ENCODE data around the gene ADAMTS6. TPM values are rescaled to one million over a fixed set of nuclear protein-coding genes. Genes with fewer than 3 reads are reported as not detected.

The ADAMTS6 gene
- polyA plus RNA-seq, 3 donors, result 0.01 TPM; not detected in 2

DNA sequence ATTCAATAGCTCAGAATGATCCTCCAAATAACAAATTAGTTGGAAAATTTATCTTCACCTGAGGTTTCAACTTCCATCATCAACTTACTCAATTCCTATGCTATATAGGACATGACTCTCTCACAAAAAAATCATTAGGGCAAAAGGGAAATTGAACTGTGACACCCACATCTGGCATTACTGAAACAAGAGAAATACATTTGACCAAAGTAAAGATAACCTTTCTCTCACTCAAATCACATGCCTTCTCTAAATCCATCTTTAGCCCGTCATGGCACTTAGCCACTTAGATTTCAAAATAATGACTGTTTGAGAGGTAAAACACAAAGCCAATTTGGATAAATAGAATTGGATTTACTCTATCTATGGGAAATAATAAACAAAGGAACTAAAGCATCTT is 126.4 kb downstream of the ADAMTS6 start:
- no peak overlapping the region for H3K27ac ChIP-seq (ENCODE audit: low read depth in 1 of 2, low read length in 2 of 2)
- peaks cover 0 to 3% (median 2%) of the 10 kb centered on the region in 3 donors for H3K27me3 Mint-ChIP-seq (ENCODE audit: low read depth in 3 of 3)
- no peaks in the 10 kb centered on the region for H3K27me3 ChIP-seq (ENCODE audit: control insufficient read depth in 2 of 2, insufficient read depth in 2 of 2, low read length in 2 of 2)
- H3K9ac ChIP-seq (ENCODE audit: insufficient read depth, low read length, poor library complexity, severe bottlenecking), result no peak overlapping the region
- intact Hi-C loops (cut with micrococcal nuclease), result no loop called here
- H4K20me1 ChIP-seq (ENCODE audit: insufficient read depth, low read length), result no peaks in the 10 kb centered on the region
- no peaks in the 10 kb centered on the region for H3K9me3 ChIP-seq (replicated peaks in 1 of 2; ENCODE audit: control insufficient read depth in 1 of 2, insufficient read depth in 1 of 2, low read length in 2 of 2)
- DNase-seq, result no peak
- no peaks in the 10 kb centered on the region for H3K4me1 ChIP-seq (ENCODE audit: control insufficient read depth in 1 of 2, insufficient read depth in 2 of 2, low read length in 2 of 2)
- no CpG with 5 or more reads among the region's 1 CpG for WGBS (ENCODE audit: insufficient coverage)
- H2AFZ ChIP-seq (ENCODE audit: insufficient read depth, low read depth, low read length, poor library complexity, severe bottlenecking), result no peak overlapping the region
- no peak overlapping the region for H3K4me3 Mint-ChIP-seq
- no peak overlapping the region for H3K4me3 ChIP-seq (replicated peaks in 1 of 3; ENCODE audit: low read depth in 2 of 3, low read length in 3 of 3)
- no peak overlapping the region for H3K4me2 ChIP-seq (replicated peaks; ENCODE audit: extremely low read depth, low read length, poor library complexity, severe bottlenecking)
- H3K36me3 ChIP-seq (replicated peaks in 1 of 2; ENCODE audit: control insufficient read depth in 1 of 2, insufficient read depth in 2 of 2, low read length in 2 of 2), result no peaks in the 10 kb centered on the region
- H3K79me2 ChIP-seq (ENCODE audit: insufficient read depth, low read length), result no peaks in the 10 kb centered on the region
- H3K36me3 Mint-ChIP-seq, result no peaks in the 10 kb centered on the region
- H3K4me1 Mint-ChIP-seq, result no peaks in the 10 kb centered on the region
- TF ChIP-seq, protein P1, sequence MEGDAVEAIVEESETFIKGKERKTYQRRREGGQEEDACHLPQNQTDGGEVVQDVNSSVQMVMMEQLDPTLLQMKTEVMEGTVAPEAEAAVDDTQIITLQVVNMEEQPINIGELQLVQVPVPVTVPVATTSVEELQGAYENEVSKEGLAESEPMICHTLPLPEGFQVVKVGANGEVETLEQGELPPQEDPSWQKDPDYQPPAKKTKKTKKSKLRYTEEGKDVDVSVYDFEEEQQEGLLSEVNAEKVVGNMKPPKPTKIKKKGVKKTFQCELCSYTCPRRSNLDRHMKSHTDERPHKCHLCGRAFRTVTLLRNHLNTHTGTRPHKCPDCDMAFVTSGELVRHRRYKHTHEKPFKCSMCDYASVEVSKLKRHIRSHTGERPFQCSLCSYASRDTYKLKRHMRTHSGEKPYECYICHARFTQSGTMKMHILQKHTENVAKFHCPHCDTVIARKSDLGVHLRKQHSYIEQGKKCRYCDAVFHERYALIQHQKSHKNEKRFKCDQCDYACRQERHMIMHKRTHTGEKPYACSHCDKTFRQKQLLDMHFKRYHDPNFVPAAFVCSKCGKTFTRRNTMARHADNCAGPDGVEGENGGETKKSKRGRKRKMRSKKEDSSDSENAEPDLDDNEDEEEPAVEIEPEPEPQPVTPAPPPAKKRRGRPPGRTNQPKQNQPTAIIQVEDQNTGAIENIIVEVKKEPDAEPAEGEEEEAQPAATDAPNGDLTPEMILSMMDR (IDR thresholded peaks at IDR 0.05), result no peak
- no peak overlapping the region for H3K27ac Mint-ChIP-seq
- H3K9me3 Mint-ChIP-seq, result no peaks in the 10 kb centered on the region

GRCh38 chr5:65341835-65342234 is 139.9 kb downstream of the ADAMTS6 start:
- no peaks in the 10 kb centered on the region for H3K79me2 ChIP-seq (ENCODE audit: insufficient read depth, low read length)
- Mint-ChIP-seq H3K4me1 (no peaks in the 10 kb centered on the region), H3K4me3 (no peak overlapping the region), H3K27ac (no peak overlapping the region), H3K9me3 (peaks cover 10 to 40% (median 26%) of the 10 kb centered on the region in 7 donors), H3K36me3 (no peaks in the 10 kb centered on the region), H3K27me3 (ENCODE audit: low read depth in 3 of 3) (peaks cover 0 to 2% (median 2%) of the 10 kb centered on the region in 3 donors)
- no peak overlapping the region for H3K9ac ChIP-seq (ENCODE audit: insufficient read depth, low read length, poor library complexity, severe bottlenecking)
- H3K4me2 ChIP-seq (replicated peaks; ENCODE audit: extremely low read depth, low read length, poor library complexity, severe bottlenecking), result no peak overlapping the region
- no peaks in the 10 kb centered on the region for H4K20me1 ChIP-seq (ENCODE audit: insufficient read depth, low read length)
- TF ChIP-seq, protein P1 (IDR thresholded peaks at IDR 0.05), result no peak
- H3K4me1 ChIP-seq (ENCODE audit: control insufficient read depth in 1 of 2, insufficient read depth in 2 of 2, low read length in 2 of 2), result no peaks in the 10 kb centered on the region
- H3K36me3 ChIP-seq (replicated peaks in 1 of 2; ENCODE audit: control insufficient read depth in 1 of 2, insufficient read depth in 2 of 2, low read length in 2 of 2), result no peaks in the 10 kb centered on the region
- H3K27ac ChIP-seq (ENCODE audit: low read depth in 1 of 2, low read length in 2 of 2), result no peak overlapping the region
- H2AFZ ChIP-seq (ENCODE audit: insufficient read depth, low read depth, low read length, poor library complexity, severe bottlenecking), result no peak overlapping the region
- H3K27me3 ChIP-seq (ENCODE audit: control insufficient read depth in 2 of 2, insufficient read depth in 2 of 2, low read length in 2 of 2), result no peaks in the 10 kb centered on the region
- H3K4me3 ChIP-seq (replicated peaks in 1 of 3; ENCODE audit: low read depth in 2 of 3, low read length in 3 of 3), result no peak overlapping the region
- DNase-seq, result no peak
- intact Hi-C loops (cut with micrococcal nuclease), result no loop called here
- peaks cover 12 to 14% of the 10 kb centered on the region in 2 donors for H3K9me3 ChIP-seq (replicated peaks in 1 of 2; ENCODE audit: control insufficient read depth in 1 of 2, insufficient read depth in 1 of 2, low read length in 2 of 2)

Data from CD14-positive monocyte (primary cell).